ENCODE measurements around the gene LRRC4B. TPM values are rescaled to one million over a fixed set of nuclear protein-coding genes. Genes with fewer than 3 reads are reported as not detected.
A peak's percentile ranks its signal among the peaks of the same experiment; 100 is the strongest.

Gene LRRC4B
- total and polyA plus RNA-seq, 2 of the 8 experiments (the other 6 are each of a cell fraction or from before 2014, with no cell fraction given): 13.4 to 21.2 TPM

DNA sequence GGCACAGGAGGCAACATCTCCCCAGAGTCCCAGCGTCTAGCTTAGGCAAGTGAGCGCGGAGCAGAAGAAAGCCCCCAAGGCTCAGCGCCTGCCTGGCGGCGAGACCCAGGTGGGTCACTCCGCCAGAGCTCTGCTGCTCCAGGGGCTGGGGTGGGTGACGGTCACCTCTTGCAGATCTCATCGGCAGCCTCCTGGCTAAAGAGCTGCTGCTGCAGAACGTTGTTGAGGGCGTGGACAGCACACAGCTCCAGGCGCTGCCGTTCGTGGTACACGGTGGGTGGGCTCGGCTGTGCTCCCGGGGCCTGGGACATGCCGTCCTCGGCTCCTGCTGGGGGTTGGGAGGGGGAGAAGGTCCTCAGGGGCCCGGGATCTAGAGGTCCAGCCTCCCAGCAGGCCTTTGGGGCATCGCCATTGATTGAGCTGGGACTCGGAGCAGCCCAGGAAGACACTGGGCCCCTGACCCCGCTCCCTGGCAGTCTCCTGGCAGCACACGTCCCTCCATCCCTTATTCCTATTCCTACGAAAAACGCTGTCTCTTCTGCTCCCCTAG is 58.0 kb downstream of the LRRC4B start:
- Histone ChIP-seq H3K4me1 (replicated peaks in 1 of 4; ENCODE audit: control insufficient read depth in 3 of 4, insufficient read depth in 4 of 4, low read length in 3 of 4) (peaks cover 0 to 6% (median 4%) of the 10 kb centered on the region in 4 experiments; a peak in 4 of 7 replicates), H3K9ac (replicated peaks in 1 of 4; ENCODE audit: extremely low read depth in 1 of 4, low read depth in 3 of 4, low read length in 3 of 4) (no peak overlapping the region), H3K27me3 (replicated peaks in 1 of 4; ENCODE audit: control insufficient read depth in 3 of 4, extremely low read depth in 1 of 4, insufficient read depth in 3 of 4, low read length in 3 of 4) (peaks cover 0 to 26% (median 15%) of the 10 kb centered on the region in 4 experiments; a peak in 6 of 7 replicates), H3K18ac (ENCODE audit: extremely low read depth, low read length) (no peak overlapping the region), H3K23me2 (ENCODE audit: low read depth, low read length) (no peaks in the 10 kb centered on the region; the same call in 1 of the 2 replicates), H4K20me1 (replicated peaks in 1 of 2; ENCODE audit: control insufficient read depth in 1 of 2, insufficient read depth in 2 of 2, low read length in 2 of 2) (peaks cover 1 to 3% of the 10 kb centered on the region in 2 experiments), H3K79me1 (ENCODE audit: low read depth, low read length) (no peaks in the 10 kb centered on the region; the same call in 1 of the 2 replicates), H4K5ac (ENCODE audit: insufficient read length, low read depth, low read length) (no peak overlapping the region), H3K4me2 (ENCODE audit: insufficient read depth in 1 of 2, low read depth in 2 of 2, low read length in 2 of 2) (peak overlapping the region; percentile 57 to 66), H3K36me3 (ENCODE audit: control insufficient read depth in 2 of 4, insufficient read depth in 4 of 4, low read length in 3 of 4) (no peaks in the 10 kb centered on the region), H3K27ac (ENCODE audit: low read depth, low read length) (no peak overlapping the region), H2AK5ac (ENCODE audit: low read depth, low read length) (no peak overlapping the region), H4K8ac (ENCODE audit: extremely low read depth, insufficient read depth, low read length) (no peak overlapping the region), H2BK12ac (ENCODE audit: low read depth, low read length) (no peak overlapping the region), H3K23ac (ENCODE audit: insufficient read length) (no peak overlapping the region), H2AFZ (ENCODE audit: low read length) (no peak overlapping the region), H3K9me3 (ENCODE audit: insufficient read depth in 2 of 2, low read depth in 1 of 2, low read length in 1 of 2) (no peaks in the 10 kb centered on the region), H3K4me3 (ENCODE audit: extremely low read depth in 1 of 4, insufficient read depth in 2 of 4, low read depth in 3 of 4, low read length in 4 of 4) (peak overlapping the region; percentile 42 to 62 (median 56); a peak in 6 of 8 replicates), H2BK120ac (replicated peaks; ENCODE audit: low read depth, low read length) (no peak overlapping the region), H3K56ac (replicated peaks; ENCODE audit: insufficient read length, low read depth, low read length) (no peak overlapping the region), H3K79me2 (ENCODE audit: control insufficient read depth in 1 of 2, insufficient read depth in 2 of 2, low read length in 2 of 2) (no peaks in the 10 kb centered on the region), H2BK20ac (ENCODE audit: low read length) (no peak overlapping the region), H3K4ac (replicated peaks; ENCODE audit: insufficient read length, low read depth, low read length) (no peak overlapping the region), H4K91ac (replicated peaks; ENCODE audit: insufficient read length, low read length) (no peak overlapping the region), H2BK15ac (ENCODE audit: low read length) (no peak overlapping the region), H3K14ac (ENCODE audit: insufficient read length) (no peak overlapping the region), H2BK5ac (ENCODE audit: low read depth, low read length) (no peak overlapping the region)
- 62% methylated on average over 24 of the region's 26 CpGs; no CpG with 5 or more reads in 1 of the 2 experiments for WGBS, 2 experiments (ENCODE audit: extremely low coverage in 1 of 2, insufficient coverage in 1 of 2, insufficient read length in 1 of 2, insufficient replicate concordance in 2 of 2, low coverage in 1 of 2, low lambda C conversion rate in 2 of 2, missing lambda C conversion rate in 1 of 2)
- FAIRE-seq (no peak), DNase-seq (ENCODE audit: low read depth in 1 of 2, low spot score in 2 of 2) (no peak)
- ChIA-PET CTCF (ENCODE audit: partially characterized antibody) (interaction anchor here (0.6 to 4.0 kb wide), 6 partner anchors 9 to 64 kb away, joined by 3 to 17 read pairs (median 7); no protein-coding TSS in a partner anchor), POLR2A (ENCODE audit: partially characterized antibody) (interaction anchor here (0.5 to 2.0 kb wide), 6 partner anchors 10 to 1232 kb away, joined by 3 to 9 read pairs (median 4); no protein-coding TSS in a partner anchor)
- no peak for TF ChIP-seq CEBPB (IDR thresholded peaks at IDR 0.05; ENCODE audit: low read depth, low read length)
- TF ChIP-seq JUND (IDR thresholded peaks at IDR 0.05; ENCODE audit: low read length): no peak
- no peak for TF ChIP-seq SIRT6 (IDR thresholded peaks at IDR 0.05; ENCODE audit: low read length)
- TF ChIP-seq RBBP5 (IDR thresholded peaks at IDR 0.05; ENCODE audit: borderline replicate concordance, low read depth, low read length): no peak
- TF ChIP-seq SUZ12 (IDR thresholded peaks at IDR 0.05; ENCODE audit: low read length): no peak
- no peak for TF ChIP-seq PHF8 (conservative IDR thresholded peaks at IDR 0.05; ENCODE audit: low read depth, low read length)
- no peak for TF ChIP-seq CTBP2 (IDR thresholded peaks at IDR 0.05; ENCODE audit: borderline replicate concordance, insufficient read depth, insufficient read length, low read length)
- TF ChIP-seq POLR2AphosphoS5 (IDR thresholded peaks at IDR 0.05; ENCODE audit: low read depth, low read length): no peak
- no peak for TF ChIP-seq CHD2 (IDR thresholded peaks at IDR 0.05; ENCODE audit: low read length)
- no peak for TF ChIP-seq CBX5 (IDR thresholded peaks at IDR 0.05; ENCODE audit: low read depth, low read length)
- TF ChIP-seq TEAD4 (IDR thresholded peaks at IDR 0.05; ENCODE audit: low read depth, low read length): no peak
